RWPE2 (cell line): Measurements from ENCODE around the gene RNF115.

Experiments used
- ATAC-seq: fragments of 200-7000 bp; cut with Tn5 transposase; 3 replicates; pipeline ENCODE4 v1.9.1; 2021; ENCODE audit warnings: low read depth
- DNase-seq: peaks from one replicate; pipeline ENCODE4 v3.0.0-alpha.2; 2020; ENCODE audit warnings: low spot score
- H3K27ac ChIP-seq: fragments of 450-650 bp; 2 replicates; pipeline ENCODE4 v1.5.1; 2017; ENCODE audit warnings: mild to moderate bottlenecking; ENCODE audit not compliant: poor library complexity, severe bottlenecking
- H3K27me3 ChIP-seq: fragments of 250-450 bp; sonication (Bioruptor Pico); 2 replicates; pipeline ENCODE4 v1.5.1; 2021; ENCODE audit warnings: mild to moderate bottlenecking, moderate library complexity; ENCODE audit not compliant: insufficient read depth, poor library complexity, severe bottlenecking
- H3K36me3 ChIP-seq: fragments of 250-450 bp; sonication (Bioruptor Pico); 2 replicates; pipeline ENCODE4 v1.5.1; 2020; ENCODE audit warnings: low read depth, mild to moderate bottlenecking, moderate library complexity
- H3K4me1 ChIP-seq: fragments of 250-450 bp; sonication (Bioruptor Pico); 2 replicates; pipeline ENCODE4 v1.5.1; 2021; ENCODE audit warnings: mild to moderate bottlenecking, moderate library complexity; ENCODE audit not compliant: insufficient read depth, poor library complexity, severe bottlenecking
- H3K4me3 ChIP-seq: fragments of 250-450 bp; sonication (Bioruptor Pico); 2 replicates; pipeline ENCODE4 v1.5.1; 2021; ENCODE audit warnings: mild to moderate bottlenecking, moderate library complexity; ENCODE audit not compliant: severe bottlenecking
- H3K9me3 ChIP-seq: fragments of 250-450 bp; sonication (Bioruptor Pico); 2 replicates; pipeline ENCODE4 v1.5.1; 2021; ENCODE audit warnings: mild to moderate bottlenecking, moderate library complexity; ENCODE audit not compliant: severe bottlenecking
- CTCF ChIP-seq: fragments of 450-650 bp; IDR thresholded peaks from one replicate; pipeline ENCODE4 v1.5.1; 2017; ENCODE audit warnings: mild to moderate bottlenecking, moderate library complexity; ENCODE audit not compliant: poor library complexity, severe bottlenecking

The RNF115 gene

GRCh38 chr1:145716641-145717345 lies 107.1 kb downstream of the RNF115 start:
- H3K27ac ChIP-seq = no peak overlapping the region
- no peak for DNase-seq
- H3K27me3 ChIP-seq = no peaks in the 10 kb centered on the region
- no peak overlapping the region for H3K4me3 ChIP-seq
- no peaks in the 10 kb centered on the region for H3K9me3 ChIP-seq
- H3K36me3 ChIP-seq = no peaks in the 10 kb centered on the region
- no peak for TF ChIP-seq CTCF
- H3K4me1 ChIP-seq = no peaks in the 10 kb centered on the region
- no peak for ATAC-seq

DNA sequence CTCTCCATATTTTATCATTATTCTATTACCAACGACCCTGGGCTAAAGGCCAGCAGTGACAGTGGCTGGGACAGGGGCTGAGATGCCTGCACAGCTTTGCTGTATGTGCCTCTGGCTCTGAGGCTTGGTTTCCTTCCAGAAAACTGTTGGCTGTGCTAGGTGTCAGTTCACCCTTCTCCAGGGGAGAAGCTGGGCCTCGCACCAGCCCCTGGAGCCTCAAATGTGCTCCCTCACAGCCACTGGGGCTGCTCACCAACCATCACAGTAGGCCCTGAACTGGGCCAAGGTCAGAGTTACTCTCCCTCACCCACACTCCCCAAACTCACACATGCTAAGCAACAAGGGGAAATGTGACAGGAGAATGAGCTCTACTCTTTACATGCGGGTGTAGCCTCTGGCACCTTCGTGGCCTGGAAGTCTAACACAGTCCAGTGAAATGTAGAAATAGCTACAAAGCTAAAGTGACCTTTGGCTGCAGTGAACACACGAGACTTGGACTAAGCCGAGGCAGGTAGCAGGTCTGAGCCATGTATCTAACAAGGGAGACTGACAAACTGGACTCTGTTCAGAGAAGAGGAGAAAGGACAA lies 109.3 kb downstream of the RNF115 start:
- Histone ChIP-seq H3K4me3 (no peak overlapping the region), H3K27ac (no peak overlapping the region), H3K9me3 (no peaks in the 10 kb centered on the region), H3K27me3 (no peaks in the 10 kb centered on the region), H3K4me1 (no peaks in the 10 kb centered on the region), H3K36me3 (no peaks in the 10 kb centered on the region)
- ATAC-seq (no peak), DNase-seq (no peak)
- no peak for TF ChIP-seq CTCF

DNA sequence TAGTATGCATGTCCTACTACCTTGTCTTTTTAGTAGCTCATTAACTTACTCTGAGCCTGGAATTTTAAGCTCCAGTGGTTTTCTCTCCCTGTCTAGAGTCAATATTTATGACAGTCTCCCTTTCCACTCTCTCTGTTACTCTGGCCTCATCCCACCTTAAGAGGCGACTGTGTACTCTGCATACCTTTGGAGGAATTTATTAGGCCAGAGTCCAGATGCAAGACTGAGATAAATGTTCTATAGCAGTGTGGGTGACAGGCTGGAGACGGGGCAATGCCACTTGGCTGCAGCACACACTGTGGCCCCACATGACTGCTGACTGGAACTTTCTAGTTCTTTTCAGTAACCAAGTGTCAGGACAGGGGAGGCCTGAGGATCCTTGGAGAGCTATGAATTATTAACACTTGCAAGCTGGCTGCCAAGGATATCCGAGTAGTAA lies 112.7 kb downstream of the RNF115 start:
- peaks cover 6% of the 10 kb centered on the region for H3K4me1 ChIP-seq
- H3K27me3 ChIP-seq = no peaks in the 10 kb centered on the region
- no peak for ATAC-seq
- no peak overlapping the region for H3K4me3 ChIP-seq
- no peak overlapping the region for H3K27ac ChIP-seq
- no peak for DNase-seq
- no peaks in the 10 kb centered on the region for H3K36me3 ChIP-seq
- no peaks in the 10 kb centered on the region for H3K9me3 ChIP-seq
- TF ChIP-seq CTCF = no peak

- TF ChIP-seq CTCF = no peak
- no peaks in the 10 kb centered on the region for H3K27me3 ChIP-seq
- no peak for DNase-seq
- H3K4me1 ChIP-seq = peaks cover 14% of the 10 kb centered on the region
- no peaks in the 10 kb centered on the region for H3K9me3 ChIP-seq
- no peak for ATAC-seq
- H3K36me3 ChIP-seq = no peaks in the 10 kb centered on the region
- H3K4me3 ChIP-seq = no peak overlapping the region
- H3K27ac ChIP-seq = no peak overlapping the region
Observed at GRCh38 chr1:145710291-145711027, 113.4 kb downstream of the RNF115 start.
